CD4-positive, alpha-beta memory T cell (primary cell): ENCODE results near the gene EGFL7. TPM values are rescaled to one million over a fixed set of nuclear protein-coding genes. Genes with fewer than 3 reads are reported as not detected.

Source experiments
- CTCF ChIA-PET: fragments of 350-600 bp; sonication (Branson Sonifier 250); formaldehyde crosslinking; loops from one replicate; lab custom pipeline; 2021; ENCODE audit warnings: inconsistent platforms; ENCODE audit not compliant: partially characterized antibody; lab: Charles Lee
- POLR2A ChIA-PET: fragments of 350-600 bp; sonication (Branson Sonifier 250); formaldehyde crosslinking; loops from one replicate; lab custom pipeline; 2021; ENCODE audit not compliant: partially characterized antibody; lab: Charles Lee
- DNase-seq, 5 donors: peaks; one replicate each; pipeline versions ENCODE4 v3.0.0 to v3.0.0-alpha.2; 2020 to 2022; ENCODE audit warnings: mixed read lengths in 1 of 5
- H3K27ac ChIP-seq: one replicate; pipeline ENCODE4 v1.7.0; 2013; ENCODE audit warnings: low read depth, low read length
- H3K27me3 ChIP-seq: 2 replicates; pipeline ENCODE4 v1.7.0; 2013; ENCODE audit warnings: mild to moderate bottlenecking, low read length, moderate library complexity; ENCODE audit not compliant: insufficient read depth
- H3K36me3 ChIP-seq: 2 replicates; pipeline ENCODE4 v1.7.0; 2013; ENCODE audit warnings: mild to moderate bottlenecking, low read length, moderate library complexity; ENCODE audit not compliant: insufficient read depth
- H3K4me1 ChIP-seq: 2 replicates; pipeline ENCODE4 v1.7.0; 2013; ENCODE audit warnings: mild to moderate bottlenecking, low read length, moderate library complexity; ENCODE audit not compliant: insufficient read depth
- H3K4me3 ChIP-seq, 2 donors: one replicate each; pipeline ENCODE4 v1.7.0; 2013; ENCODE audit warnings: low read length in 2 of 2, mild to moderate bottlenecking in 1 of 2
- H3K9me3 ChIP-seq, 2 donors: one replicate each; pipeline ENCODE4 v1.7.0; 2013; ENCODE audit warnings: low read length in 2 of 2, control low read depth in 1 of 2; ENCODE audit not compliant: control insufficient read depth in 1 of 2
- H3K27ac Mint-ChIP-seq, 7 donors: one replicate each; pipeline ENCODE4 v1.8.0; 2020 to 2021; ENCODE audit warnings: mixed read lengths in 7 of 7, mild to moderate bottlenecking in 6 of 7, inconsistent platforms in 3 of 7, moderate library complexity in 3 of 7
- H3K27me3 Mint-ChIP-seq, 2 donors: one replicate each; pipeline ENCODE4 v1.8.0; 2020 to 2021; ENCODE audit warnings: mixed read lengths in 2 of 2
- H3K36me3 Mint-ChIP-seq, 2 donors: one replicate each; pipeline ENCODE4 v1.8.0; 2020 to 2021; ENCODE audit warnings: mixed read lengths in 2 of 2, inconsistent platforms in 1 of 2, mild to moderate bottlenecking in 1 of 2
- H3K4me1 Mint-ChIP-seq, 4 donors: one replicate each; pipeline ENCODE4 v1.8.0; 2020 to 2021; ENCODE audit warnings: mixed read lengths in 4 of 4, mild to moderate bottlenecking in 1 of 4
- H3K4me3 Mint-ChIP-seq, 8 donors: one replicate each; pipeline ENCODE4 v1.8.0; 2020 to 2021; ENCODE audit warnings: mixed read lengths in 8 of 8, mild to moderate bottlenecking in 7 of 8, moderate library complexity in 6 of 8, inconsistent platforms in 3 of 8
- H3K9me3 Mint-ChIP-seq, 8 donors: one replicate each; pipeline ENCODE4 v1.8.0; 2020 to 2021; ENCODE audit warnings: mixed read lengths in 8 of 8, mild to moderate bottlenecking in 5 of 8, inconsistent platforms in 3 of 8, moderate library complexity in 1 of 8
- intact Hi-C: fragments of 100-400 bp; cut with micrococcal nuclease; formaldehyde crosslinking; loops from one replicate; pipeline ENCODE4 v1.15.1; 2023
- polyA plus RNA-seq, 2 donors: library from polyadenylated mRNA; unstranded; fragments of 300-500 nt; fragmentation: Illumina TruSeq; gene quantifications; one replicate each; pipeline ENCODE4 v1.2.3, GENCODE V29; 2021
- total RNA-seq, 2 experiments: library from RNA; stranded (reverse); gene quantifications; one replicate each; pipeline ENCODE4 v1.2.3, GENCODE V29; 2021

Gene EGFL7
- total and polyA plus RNA-seq, 4 experiments from 2014 or later, result 0.64 TPM; not detected in 3

DNA sequence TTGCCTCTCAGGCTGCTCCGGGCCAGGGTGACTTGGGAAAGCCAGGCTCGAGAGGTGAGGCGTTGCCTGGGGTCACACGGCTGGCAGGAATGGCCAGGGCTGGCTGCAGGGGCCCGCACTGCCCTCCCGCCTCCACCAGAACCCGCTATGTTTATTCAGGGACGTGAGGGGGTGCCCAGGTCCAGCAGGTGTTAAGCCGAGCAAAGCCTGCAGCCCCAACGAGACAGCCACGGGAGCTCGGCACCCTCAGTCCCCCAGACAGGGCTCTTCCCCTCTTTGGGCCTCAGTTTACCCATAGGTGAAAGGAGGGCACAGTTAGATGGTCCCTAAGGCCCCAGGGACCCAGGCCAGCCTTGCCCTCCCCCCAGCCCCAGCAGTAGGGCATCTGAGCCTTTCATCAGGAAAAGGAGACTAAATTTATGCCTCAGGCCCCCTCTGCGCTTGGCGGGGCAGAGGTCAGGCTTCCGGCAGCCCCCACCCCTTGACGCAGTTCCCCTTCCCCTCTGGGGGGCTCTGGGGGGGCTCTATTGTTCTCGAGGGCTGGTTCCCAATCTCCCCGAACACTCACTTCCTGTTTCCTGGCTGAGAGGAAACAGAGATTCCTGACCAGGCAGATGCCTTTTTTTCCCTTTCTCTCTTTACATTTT is 7.1 kb upstream of the EGFL7 start:
- Histone ChIP-seq H3K27me3 (peaks cover 25% of the 10 kb centered on the region), H3K36me3 (no peaks in the 10 kb centered on the region), H3K27ac (no peak overlapping the region), H3K9me3 (no peaks in the 10 kb centered on the region), H3K4me3 (no peak overlapping the region), H3K4me1 (peaks cover 19% of the 10 kb centered on the region)
- ChIA-PET CTCF (no interaction called here), POLR2A (no interaction called here)
- Mint-ChIP-seq H3K27ac (peak overlapping the region in 1 of 7 donors; percentile 66), H3K4me3 (no peak overlapping the region), H3K27me3 (peaks cover 25 to 31% of the 10 kb centered on the region in 2 donors), H3K9me3 (peaks cover 0 to 2% (median 0%) of the 10 kb centered on the region in 8 donors), H3K36me3 (no peaks in the 10 kb centered on the region), H3K4me1 (peaks cover 3 to 11% (median 5%) of the 10 kb centered on the region in 4 donors)
- intact Hi-C loops, result no loop called here
- DNase-seq, result no peak

DNA sequence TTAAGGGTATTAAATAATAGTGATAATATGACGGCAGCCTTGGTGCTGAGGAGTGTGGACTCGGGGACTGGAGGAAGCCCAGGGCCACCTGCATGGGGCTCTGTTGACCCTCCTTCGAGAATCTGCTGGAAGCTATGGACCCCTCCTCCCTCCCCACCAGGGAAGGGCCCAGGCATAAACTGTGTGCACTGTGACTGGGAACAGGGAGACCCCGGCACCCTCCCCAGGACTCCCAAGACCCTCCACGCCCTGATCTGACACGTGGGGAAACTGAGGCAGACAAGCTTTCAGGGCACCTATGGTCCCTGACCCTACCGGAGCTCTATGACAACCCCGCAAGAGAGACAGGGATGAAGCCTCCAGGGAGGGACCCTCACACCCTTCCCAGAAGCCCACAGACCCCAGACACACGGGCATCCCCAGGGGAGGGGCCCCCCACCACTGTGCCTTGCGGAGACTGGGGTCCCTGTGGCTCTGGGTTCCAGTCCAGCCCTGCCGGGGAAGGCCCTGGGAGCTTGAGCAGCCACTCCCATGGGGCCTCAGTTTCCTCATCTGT is 6.5 kb upstream of the EGFL7 start:
- H3K9me3 Mint-ChIP-seq, result peaks cover 0 to 2% (median 0%) of the 10 kb centered on the region in 8 donors
- intact Hi-C loops, result no loop called here
- DNase-seq, result no peak
- peaks cover 25% of the 10 kb centered on the region for H3K27me3 ChIP-seq
- H3K27me3 Mint-ChIP-seq, result peaks cover 25 to 28% of the 10 kb centered on the region in 2 donors
- H3K36me3 Mint-ChIP-seq, result no peaks in the 10 kb centered on the region
- no peak overlapping the region for H3K4me3 ChIP-seq
- ChIA-PET POLR2A (no interaction called here), CTCF (no interaction called here)
- peaks cover 3 to 11% (median 5%) of the 10 kb centered on the region in 4 donors for H3K4me1 Mint-ChIP-seq
- no peak overlapping the region for H3K27ac Mint-ChIP-seq
- H3K9me3 ChIP-seq, result no peaks in the 10 kb centered on the region
- H3K4me1 ChIP-seq, result peaks cover 19% of the 10 kb centered on the region
- no peaks in the 10 kb centered on the region for H3K36me3 ChIP-seq
- no peak overlapping the region for H3K27ac ChIP-seq
- no peak overlapping the region for H3K4me3 Mint-ChIP-seq

DNA sequence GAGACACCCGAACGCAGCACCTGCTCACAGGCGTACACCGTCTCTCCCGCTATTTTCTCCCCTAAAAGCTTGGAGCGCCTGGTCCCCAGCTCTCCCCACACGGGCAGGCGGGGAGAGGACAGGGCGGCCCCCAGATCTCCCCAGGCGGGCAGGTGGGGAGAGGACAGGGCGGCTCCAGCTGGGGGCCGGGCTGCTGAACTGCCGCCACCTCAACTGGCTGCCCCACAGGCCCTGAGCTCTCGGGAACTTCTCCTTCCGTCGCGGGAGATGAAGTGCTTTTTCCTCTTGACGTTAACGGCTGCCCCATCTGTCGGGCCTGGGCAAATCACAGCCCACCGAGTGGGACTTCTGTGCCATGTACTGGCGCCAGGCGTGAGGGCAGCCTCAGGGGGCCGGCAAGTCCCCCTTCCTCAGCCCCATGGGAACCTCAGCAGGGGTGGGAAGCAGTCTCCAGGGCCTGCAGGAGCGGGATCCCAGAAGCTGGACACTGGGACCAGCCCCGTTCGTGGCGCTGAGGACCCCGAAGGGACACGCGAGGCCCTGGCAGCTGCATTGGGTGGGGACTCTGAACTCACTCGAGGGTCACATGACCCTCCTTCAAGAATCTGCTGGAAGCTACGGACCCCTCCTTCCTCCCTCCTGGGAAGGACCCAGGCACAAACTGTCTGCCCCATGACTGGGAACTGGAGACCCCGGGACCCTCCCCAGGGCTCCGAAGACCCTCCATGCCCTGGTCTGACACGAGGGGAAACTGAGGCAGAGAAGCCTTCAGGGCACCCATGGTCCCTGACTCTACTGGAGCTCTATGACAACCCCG is 5.7 kb upstream of the EGFL7 start:
- peaks cover 3 to 11% (median 5%) of the 10 kb centered on the region in 4 donors for H3K4me1 Mint-ChIP-seq
- Histone ChIP-seq H3K4me3 (no peak overlapping the region), H3K27me3 (peaks cover 25% of the 10 kb centered on the region), H3K36me3 (no peaks in the 10 kb centered on the region), H3K9me3 (no peaks in the 10 kb centered on the region), H3K27ac (no peak overlapping the region), H3K4me1 (peaks cover 19% of the 10 kb centered on the region)
- peaks cover 25 to 28% of the 10 kb centered on the region in 2 donors for H3K27me3 Mint-ChIP-seq
- ChIA-PET CTCF (no interaction called here), POLR2A (no interaction called here)
- no peak overlapping the region for H3K4me3 Mint-ChIP-seq
- DNase-seq, result no peak
- intact Hi-C loops, result no loop called here
- peaks cover 0 to 2% (median 0%) of the 10 kb centered on the region in 8 donors for H3K9me3 Mint-ChIP-seq
- no peaks in the 10 kb centered on the region for H3K36me3 Mint-ChIP-seq
- no peak overlapping the region for H3K27ac Mint-ChIP-seq

DNA sequence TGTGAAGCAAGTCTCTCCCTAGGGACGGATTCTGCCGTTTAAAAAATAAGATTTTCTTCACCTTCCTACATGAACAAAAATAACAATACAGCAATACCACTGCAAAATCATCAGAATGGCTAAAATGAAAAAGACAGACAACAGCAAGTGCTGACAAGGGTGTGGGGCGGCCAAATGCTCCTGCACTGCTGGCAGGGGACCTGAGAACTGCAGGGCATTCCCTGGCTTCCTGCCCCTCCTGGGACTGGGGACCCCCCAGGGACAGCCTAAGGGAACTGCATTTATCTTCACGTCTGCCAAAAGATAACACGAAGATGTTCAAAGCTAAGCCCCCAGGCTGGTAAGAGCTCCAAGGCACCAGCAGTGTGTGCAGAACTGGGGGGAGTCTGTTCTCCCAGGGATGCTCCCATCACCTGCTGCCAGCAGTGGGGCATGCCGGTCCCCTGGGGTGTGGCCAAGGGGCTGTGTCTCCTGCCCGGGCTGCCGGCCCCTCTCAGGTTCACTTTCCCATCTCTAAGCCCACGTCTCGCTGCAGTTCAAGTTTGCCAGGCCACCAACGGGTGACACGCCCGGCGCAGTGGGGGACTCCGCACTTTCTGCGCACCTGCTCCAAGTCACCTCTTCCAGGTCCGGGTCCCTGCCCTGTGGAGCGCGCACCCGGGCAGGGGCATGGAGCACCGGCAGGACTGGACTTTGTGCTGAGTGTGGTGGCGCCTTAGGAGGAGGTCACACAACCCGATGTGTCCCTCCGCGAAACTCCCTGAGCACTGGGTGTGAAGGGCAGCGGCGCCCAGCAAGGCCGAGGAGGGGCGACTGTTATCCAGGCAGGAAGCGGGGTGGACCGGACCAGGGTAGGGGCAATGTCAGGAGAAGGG is 4.5 kb upstream of the EGFL7 start:
- Histone ChIP-seq H3K27me3 (peaks cover 25% of the 10 kb centered on the region), H3K36me3 (no peaks in the 10 kb centered on the region), H3K9me3 (no peaks in the 10 kb centered on the region), H3K27ac (no peak overlapping the region), H3K4me1 (peaks cover 19% of the 10 kb centered on the region), H3K4me3 (no peak overlapping the region)
- no peak for DNase-seq
- H3K9me3 Mint-ChIP-seq, result peaks cover 0 to 2% (median 0%) of the 10 kb centered on the region in 8 donors
- peaks cover 22 to 27% of the 10 kb centered on the region in 2 donors for H3K27me3 Mint-ChIP-seq
- POLR2A ChIA-PET, result no interaction called here
- intact Hi-C loops, result no loop called here
- peak overlapping the region in 2 of 8 donors; percentile 19 to 23 for H3K4me3 Mint-ChIP-seq
- CTCF ChIA-PET, result no interaction called here
- H3K36me3 Mint-ChIP-seq, result no peaks in the 10 kb centered on the region
- no peak overlapping the region for H3K27ac Mint-ChIP-seq
- H3K4me1 Mint-ChIP-seq, result peaks cover 3 to 11% (median 5%) of the 10 kb centered on the region in 4 donors

DNA sequence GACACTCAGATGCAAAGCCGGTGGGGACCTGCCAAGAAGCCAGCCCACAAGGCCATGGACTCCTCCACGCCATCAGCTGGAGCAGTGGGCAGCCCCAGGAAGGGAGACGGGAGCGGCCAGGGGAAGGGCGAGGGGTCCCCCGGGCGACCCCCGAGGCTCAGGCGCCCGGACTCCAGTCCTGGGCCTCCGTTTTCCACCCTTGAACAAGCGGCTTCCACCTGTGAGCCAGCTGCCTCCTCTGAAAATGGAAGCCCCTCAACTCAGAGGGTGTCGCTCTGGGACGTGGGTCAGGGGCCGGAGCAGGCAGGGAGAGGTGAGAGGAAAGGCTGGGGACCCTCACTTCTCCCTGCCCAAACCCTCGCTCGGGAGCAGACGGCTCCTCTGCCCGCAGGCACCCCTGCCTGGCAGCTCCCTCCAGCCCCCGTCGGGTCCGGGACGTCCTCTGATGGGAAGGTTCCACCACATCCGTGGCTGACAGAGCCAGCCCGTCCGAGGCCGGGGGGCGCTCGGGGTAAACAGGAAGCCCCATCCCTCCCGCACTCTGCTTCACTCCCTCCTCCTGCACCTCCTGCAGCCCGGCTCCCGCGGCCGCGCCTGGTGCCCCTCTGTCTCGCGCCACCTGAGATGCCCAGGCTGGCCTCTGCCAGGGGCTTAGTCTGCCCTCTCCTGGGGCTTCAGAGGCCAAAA is 3.7 kb upstream of the EGFL7 start:
- Histone ChIP-seq H3K9me3 (no peaks in the 10 kb centered on the region), H3K27ac (no peak overlapping the region), H3K27me3 (peaks cover 25% of the 10 kb centered on the region), H3K36me3 (no peaks in the 10 kb centered on the region), H3K4me3 (no peak overlapping the region), H3K4me1 (peaks cover 19% of the 10 kb centered on the region)
- no peak overlapping the region for H3K4me3 Mint-ChIP-seq
- DNase-seq, result peak in 1 of 5 donors; percentile 33
- no peaks in the 10 kb centered on the region for H3K36me3 Mint-ChIP-seq
- peaks cover 19 to 27% of the 10 kb centered on the region in 2 donors for H3K27me3 Mint-ChIP-seq
- peaks cover 0 to 2% (median 0%) of the 10 kb centered on the region in 8 donors for H3K9me3 Mint-ChIP-seq
- H3K27ac Mint-ChIP-seq, result no peak overlapping the region
- ChIA-PET CTCF (no interaction called here), POLR2A (no interaction called here)
- intact Hi-C loops, result no loop called here
- peaks cover 3 to 11% (median 5%) of the 10 kb centered on the region in 4 donors for H3K4me1 Mint-ChIP-seq

DNA sequence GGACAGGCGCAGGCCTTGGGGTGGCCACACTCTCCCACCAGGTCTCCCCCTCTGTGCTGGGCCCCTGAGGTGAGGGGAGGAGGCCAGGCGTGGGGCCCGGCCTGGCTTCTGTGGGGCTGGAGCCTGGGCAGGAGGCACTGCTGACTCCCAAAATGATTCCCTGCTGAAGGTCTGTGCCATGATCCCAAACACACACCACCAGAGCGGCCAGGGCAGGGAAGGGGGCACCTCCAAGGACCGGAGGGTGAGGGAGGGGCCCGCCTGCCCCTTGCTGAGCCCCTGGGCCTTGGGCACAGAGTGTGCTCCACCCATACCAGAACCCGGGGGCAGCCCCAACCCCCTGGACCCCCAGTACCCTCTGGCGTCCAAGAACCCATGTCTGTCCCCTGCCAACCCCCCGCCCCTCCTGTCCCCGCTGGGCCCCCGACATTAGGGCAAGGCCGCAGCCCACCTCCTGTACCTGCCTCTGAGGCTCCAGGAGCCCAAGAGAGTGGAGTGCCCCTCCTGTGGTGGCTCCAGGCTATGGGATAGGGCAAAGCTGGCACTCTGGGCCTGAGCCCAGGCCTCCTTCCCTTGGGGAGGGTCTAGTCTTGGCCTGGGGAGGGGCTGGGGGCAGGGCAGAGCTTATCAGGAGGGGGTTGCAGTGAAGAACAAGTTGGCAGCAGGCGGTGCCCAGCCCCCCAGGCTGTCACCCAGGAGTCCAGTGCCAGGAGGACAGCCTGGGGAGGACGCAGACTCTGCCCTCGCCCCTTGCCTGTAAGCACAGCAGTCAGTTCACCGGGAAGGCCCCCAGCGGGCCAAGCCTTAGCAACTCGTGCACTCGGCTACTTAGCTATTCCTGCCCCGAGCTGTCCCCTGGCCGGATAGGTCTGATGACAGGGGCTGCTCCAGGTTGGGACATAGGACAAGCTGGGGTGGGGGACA is 2.6 kb upstream of the EGFL7 start:
- peaks cover 3 to 11% (median 7%) of the 10 kb centered on the region in 4 donors for H3K4me1 Mint-ChIP-seq
- ChIA-PET CTCF (interaction anchor here (1.5 kb wide), 1 partner anchor 174 kb away, joined by 6 read pairs; no protein-coding TSS in a partner anchor), POLR2A (no interaction called here)
- peaks cover 0 to 2% (median 0%) of the 10 kb centered on the region in 8 donors for H3K9me3 Mint-ChIP-seq
- peaks cover 22% of the 10 kb centered on the region for H3K4me1 ChIP-seq
- H3K36me3 Mint-ChIP-seq, result no peaks in the 10 kb centered on the region
- H3K4me3 Mint-ChIP-seq, result no peak overlapping the region
- no peak overlapping the region for H3K27ac Mint-ChIP-seq
- no peaks in the 10 kb centered on the region for H3K36me3 ChIP-seq
- peaks cover 25% of the 10 kb centered on the region for H3K27me3 ChIP-seq
- peaks cover 19 to 29% of the 10 kb centered on the region in 2 donors for H3K27me3 Mint-ChIP-seq
- intact Hi-C loops, result no loop called here
- DNase-seq, result no peak
- H3K9me3 ChIP-seq, result no peaks in the 10 kb centered on the region
- no peak overlapping the region for H3K4me3 ChIP-seq
- no peak overlapping the region for H3K27ac ChIP-seq
